HG03135 (cell line): Measurements from ENCODE around the gene POLR2J3.
A peak's percentile ranks its signal among the peaks of the same experiment; 100 is the strongest.
"Not testable (repeated sequence)": the region's sequence is repeated elsewhere in the genome, so short reads cannot be mapped to it uniquely, and the experiment has no call there.

Source experiments
- ATAC-seq: cut with Tn5 transposase; IDR thresholded peaks from one replicate; pipeline ENCODE4 v1.9.1; 2021; ENCODE audit warnings: mild to moderate bottlenecking, moderate library complexity; ENCODE audit not compliant: unreplicated experiment

The POLR2J3 gene

GRCh38 chr7:102583495-102583894, 11.1 kb upstream of the POLR2J3 start:
- ATAC-seq, result not testable (repeated sequence)

- ATAC-seq, result not testable (repeated sequence)
These were observed 9.3 kb upstream of the POLR2J3 start for GRCh38 chr7:102581722-102582121.

- not testable (repeated sequence) for ATAC-seq
These were observed 6.1 kb upstream of the POLR2J3 start for GRCh38 chr7:102578486-102578885.

- not testable (repeated sequence) for ATAC-seq
These were observed 5.2 kb upstream of the POLR2J3 start for GRCh38 chr7:102577315-102578240.

- ATAC-seq, result not testable (repeated sequence)
These were observed 4.0 kb upstream of the POLR2J3 start for GRCh38 chr7:102576363-102576762.

GRCh38 chr7:102574607-102575006, 2.2 kb upstream of the POLR2J3 start:
- not testable (repeated sequence) for ATAC-seq

GRCh38 chr7:102568620-102569019, 3.8 kb downstream of the POLR2J3 start:
- not testable (repeated sequence) for ATAC-seq

- not testable (repeated sequence) for ATAC-seq
These were observed 21.5 kb downstream of the POLR2J3 start, which contains the start of gene SPDYE2 for GRCh38 chr7:102550808-102551422. Gene SPDYE2 (plus strand): TSS chr7:102551226. CDS start chr7:102553256, 2,030 bp downstream.

- ATAC-seq, result peak; percentile 64
These were observed 26.0 kb downstream of the POLR2J3 start for GRCh38 chr7:102546353-102546752.

- not testable (repeated sequence) for ATAC-seq
These were observed 27.1 kb downstream of the POLR2J3 start for GRCh38 chr7:102545288-102545687.

- ATAC-seq, result not testable (repeated sequence)
These were observed 28.0 kb downstream of the POLR2J3 start for GRCh38 chr7:102544372-102544771.

GRCh38 chr7:102543596-102543995, 28.8 kb downstream of the POLR2J3 start, which contains the start of gene UPK3BL2:
Gene UPK3BL2 (minus strand): TSS chr7:102543696. CDS start chr7:102543636, 60 bp downstream.
- ATAC-seq, result not testable (repeated sequence)

- ATAC-seq, result not testable (repeated sequence)
These were observed 29.6 kb downstream of the POLR2J3 start for GRCh38 chr7:102542771-102543170.

- not testable (repeated sequence) for ATAC-seq
These were observed 30.3 kb downstream of the POLR2J3 start for GRCh38 chr7:102542083-102542482.

GRCh38 chr7:102540604-102541003, 31.8 kb downstream of the POLR2J3 start:
- ATAC-seq, result not testable (repeated sequence)

GRCh38 chr7:102535062-102535615, 37.2 kb downstream of the POLR2J3 start:
- not testable (repeated sequence) for ATAC-seq

GRCh38 chr7:102532127-102532526, 40.3 kb downstream of the POLR2J3 start:
- ATAC-seq, result not testable (repeated sequence)

- ATAC-seq, result not testable (repeated sequence)
These were observed 40.8 kb downstream of the POLR2J3 start for GRCh38 chr7:102531583-102531982.

- ATAC-seq, result not testable (repeated sequence)
These were observed 44.3 kb downstream of the POLR2J3 start for GRCh38 chr7:102527822-102528793.

GRCh38 chr7:102527182-102527581, 45.2 kb downstream of the POLR2J3 start:
- ATAC-seq, result not testable (repeated sequence)
